RWPE1 (cell line): ENCODE measurements around the gene WWTR1.

ENCODE experiments used
- CTCF ChIA-PET: fragments of 350-600 bp; sonication (Branson Sonifier 250); formaldehyde crosslinking; extraction: SDS; loops from one replicate; lab custom pipeline; 2021; lab: Yijun Ruan, JAX
- POLR2A ChIA-PET: fragments of 400-600 bp; formaldehyde crosslinking; extraction: SDS; loops from one replicate; lab custom pipeline; 2020; ENCODE audit warnings: antibody characterized with exemption; ENCODE audit not compliant: low non-redundant PET; lab: Yijun Ruan, JAX
- DNase-seq: peaks from one replicate; pipeline ENCODE4 v3.0.0; 2012; ENCODE audit warnings: low spot score
- H3K27ac ChIP-seq: fragments of 450-650 bp; 2 replicates; pipeline ENCODE4 v1.5.1; 2017
- CTCF ChIP-seq: fragments of 450-650 bp; conservative IDR thresholded peaks from 2 replicates; pipeline ENCODE4 v1.5.1; 2017; ENCODE audit warnings: low read depth, mild to moderate bottlenecking

WWTR1 gene

DNA sequence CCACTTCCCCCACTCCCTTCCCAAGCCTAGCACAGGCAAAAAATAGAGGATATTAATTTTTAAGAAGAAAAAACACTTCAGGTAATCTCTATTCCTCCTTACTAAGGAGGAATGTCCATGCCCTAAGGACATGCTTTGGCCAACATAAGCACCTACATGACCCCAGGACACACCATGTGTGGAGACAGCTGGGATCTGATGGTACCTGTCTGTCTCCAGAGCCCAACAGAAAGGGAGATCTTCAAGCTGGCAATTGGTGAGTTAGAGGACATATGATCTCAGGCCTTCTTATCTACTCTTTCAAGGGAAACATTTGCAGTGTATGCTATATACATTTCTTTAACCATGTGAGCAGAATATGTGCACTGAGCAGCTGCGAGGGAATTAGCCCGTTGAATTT lies 176.3 kb downstream of the WWTR1 start:
- POLR2A ChIA-PET: no interaction called here
- TF ChIP-seq CTCF: no peak
- DNase-seq: no peak
- H3K27ac ChIP-seq: no peak overlapping the region
- CTCF ChIA-PET: interaction anchor here (0.6 to 1.1 kb wide), 4 partner anchors 12 to 731 kb away, joined by 3 to 5 read pairs (median 4); no protein-coding TSS in a partner anchor

DNA sequence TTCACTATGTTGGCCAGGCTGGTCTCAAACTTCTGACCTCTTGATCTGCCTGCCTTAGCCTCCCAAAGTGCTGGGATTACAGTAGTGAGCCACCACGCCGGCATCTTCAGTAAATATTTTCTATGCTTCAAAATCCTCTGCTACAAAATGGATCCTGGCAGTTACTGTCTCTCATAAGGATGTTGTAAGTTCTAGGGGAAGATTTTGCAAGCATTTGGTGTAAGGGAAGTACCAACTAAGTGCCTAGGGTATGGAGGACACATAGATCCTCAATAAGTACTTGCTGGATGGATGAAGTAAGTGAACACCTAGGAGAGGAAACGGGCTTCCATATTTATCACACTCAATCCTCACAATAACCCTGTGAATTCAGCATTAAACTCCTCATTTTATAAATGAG lies 176.8 kb downstream of the WWTR1 start:
- no peak for DNase-seq
- H3K27ac ChIP-seq: no peak overlapping the region
- ChIA-PET POLR2A (no interaction called here), CTCF (interaction anchor here (0.6 to 2.5 kb wide), 15 partner anchors 12 to 1152 kb away, joined by 3 to 10 read pairs (median 4); no protein-coding TSS in a partner anchor)
- TF ChIP-seq CTCF: no peak

DNA sequence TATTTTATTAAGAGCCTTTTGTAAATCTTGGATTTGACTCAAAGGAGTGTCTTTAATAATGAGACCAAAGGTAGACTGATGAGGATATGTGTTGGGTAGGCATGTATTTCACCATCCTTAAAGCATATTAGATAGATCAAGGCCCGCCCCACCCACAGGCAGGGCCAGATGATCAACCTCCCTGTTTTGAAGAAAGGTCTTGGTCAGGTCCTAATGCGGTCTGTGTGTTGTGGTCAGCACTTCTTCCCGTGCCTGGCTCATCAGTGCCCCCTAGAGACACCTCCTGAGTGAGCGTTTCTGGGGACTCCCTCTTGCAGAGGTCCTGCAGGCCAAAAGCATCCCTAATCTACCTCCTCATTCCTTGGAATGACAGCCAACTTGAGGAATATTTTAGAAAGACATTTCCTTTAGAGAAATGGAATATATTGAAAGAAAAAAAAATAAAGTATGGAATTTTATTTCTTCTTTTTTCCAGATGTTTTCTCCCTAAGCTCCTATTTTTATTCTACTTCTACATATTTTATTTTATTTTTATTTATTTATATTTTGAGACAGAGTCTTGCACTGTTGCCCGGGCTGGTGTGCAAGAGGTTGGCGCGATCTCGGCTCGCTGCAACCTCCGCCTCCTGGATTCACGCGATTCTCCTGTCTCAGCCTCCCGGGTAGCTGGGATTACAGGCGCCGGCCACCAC lies 177.4 kb downstream of the WWTR1 start:
- peak; percentile 68 for TF ChIP-seq CTCF
- DNase-seq: peak; percentile 66
- ChIA-PET POLR2A (no interaction called here), CTCF (interaction anchor here (0.6 to 2.5 kb wide), 18 partner anchors 8 to 1152 kb away, joined by 3 to 10 read pairs (median 3); no protein-coding TSS in a partner anchor)
- H3K27ac ChIP-seq: no peak overlapping the region

DNA sequence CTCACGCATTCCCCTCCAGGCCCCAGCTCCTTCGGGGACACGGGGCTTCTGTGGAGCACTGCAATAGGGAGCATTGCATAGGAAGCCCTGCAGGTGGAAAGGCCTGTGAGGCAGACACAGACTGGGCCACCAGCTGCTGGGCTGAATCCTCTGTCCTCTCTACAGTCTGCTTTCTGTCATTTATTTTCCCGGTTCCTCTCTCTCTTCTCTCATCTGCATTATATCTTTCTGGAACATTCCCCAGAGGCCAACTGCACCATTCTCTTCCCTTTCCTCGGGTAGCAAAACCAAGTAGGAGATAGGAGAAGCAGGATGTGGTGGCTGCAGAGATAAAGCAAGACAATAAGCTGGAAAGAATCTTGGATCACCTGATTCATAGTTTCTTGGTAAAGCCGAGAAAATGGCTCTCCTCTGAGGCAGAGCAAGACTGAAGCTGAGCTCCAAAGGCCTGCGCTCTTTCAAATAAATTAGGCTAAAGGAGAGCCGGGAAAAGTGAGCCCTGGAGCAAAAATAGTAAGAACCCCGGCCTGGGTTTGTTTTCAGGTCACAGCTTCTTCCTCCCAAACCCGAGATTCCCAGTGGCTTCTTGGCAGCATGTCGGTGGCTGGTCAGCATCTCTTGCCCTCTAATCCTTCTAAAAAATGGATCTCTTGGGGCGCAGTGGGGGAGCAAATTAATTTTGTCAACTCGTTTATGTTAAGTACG lies 178.1 kb downstream of the WWTR1 start:
- DNase-seq: no peak
- POLR2A ChIA-PET: no interaction called here

GRCh38 chr3:149476225-149476624 lies 181.6 kb downstream of the WWTR1 start:
- no peak for DNase-seq
- no peak overlapping the region for H3K27ac ChIP-seq
- ChIA-PET CTCF (interaction anchor here (0.5 to 0.6 kb wide), 3 partner anchors 19 to 330 kb away, joined by 3 to 5 read pairs (median 3); no protein-coding TSS in a partner anchor), POLR2A (no interaction called here)
- no peak for TF ChIP-seq CTCF

More for the DNA sequence above, 178.1 kb downstream of the WWTR1 start:
- CTCF ChIA-PET: interaction anchor here (0.7 to 2.5 kb wide), 6 partner anchors 9 to 360 kb away, joined by 3 to 10 read pairs (median 3); no protein-coding TSS in a partner anchor
- no peak for TF ChIP-seq CTCF
- H3K27ac ChIP-seq: no peak overlapping the region

DNA sequence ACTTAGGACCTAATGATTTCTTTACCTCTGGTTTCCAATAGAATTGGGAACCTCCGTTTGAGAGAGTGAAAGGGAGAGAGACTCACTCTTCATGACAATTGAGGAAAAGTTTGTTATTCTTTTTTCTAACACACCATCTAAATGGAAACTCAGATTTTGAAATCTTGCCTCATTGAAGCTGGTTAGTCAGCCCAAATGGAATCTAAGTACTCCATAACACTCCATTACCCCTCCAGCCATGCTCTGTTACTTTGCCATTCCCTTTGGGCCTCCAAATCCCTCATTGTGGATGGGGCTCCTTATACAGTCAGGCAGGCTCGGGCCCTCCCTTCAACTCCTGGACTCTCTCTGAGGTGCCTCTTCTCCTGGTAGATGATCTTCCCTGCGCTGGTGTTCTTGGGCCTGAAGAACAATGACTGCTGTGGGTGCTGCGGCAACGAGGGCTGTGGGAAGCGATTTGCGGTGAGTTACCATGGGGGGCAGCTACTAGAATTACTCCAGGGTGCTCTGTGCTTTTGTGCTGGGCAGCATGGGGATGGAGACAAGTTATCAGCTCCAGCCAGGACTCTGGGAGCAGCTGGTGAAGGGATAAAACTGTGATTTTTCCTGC lies 182.3 kb downstream of the WWTR1 start:
- no peak for TF ChIP-seq CTCF
- DNase-seq: no peak
- POLR2A ChIA-PET: no interaction called here
- no peak overlapping the region for H3K27ac ChIP-seq
- CTCF ChIA-PET: interaction anchor here (0.6 kb wide), 2 partner anchors 20 to 356 kb away, joined by 3 to 4 read pairs; no protein-coding TSS in a partner anchor
